ENCODE results near the gene PFAS.

PFAS gene

GRCh38 chr17:8294814-8295316 is 45.8 kb downstream of the PFAS start:
- DNase-seq (ENCODE audit: low read depth), result no peak

- no peak for DNase-seq (ENCODE audit: low read depth)
Measured at GRCh38 chr17:8300226-8300625, 51.1 kb downstream of the PFAS start.

GRCh38 chr17:8300627-8301242 is 51.6 kb downstream of the PFAS start:
- peak; percentile 21 for DNase-seq (ENCODE audit: low read depth)

GRCh38 chr17:8310601-8311123 is 61.6 kb downstream of the PFAS start:
- DNase-seq (ENCODE audit: low read depth), result no peak

GRCh38 chr17:8311131-8311790 is 62.2 kb downstream of the PFAS start:
- no peak for DNase-seq (ENCODE audit: low read depth)

- no peak for DNase-seq (ENCODE audit: low read depth)
Measured at GRCh38 chr17:8312251-8312650, 63.2 kb downstream of the PFAS start.

GRCh38 chr17:8312726-8313600 is 63.9 kb downstream of the PFAS start:
- no peak for DNase-seq (ENCODE audit: low read depth)

- no peak for DNase-seq (ENCODE audit: low read depth)
Measured at GRCh38 chr17:8314797-8315763, 66.0 kb downstream of the PFAS start.

- no peak for DNase-seq (ENCODE audit: low read depth)
Measured at GRCh38 chr17:8315764-8316217, 66.7 kb downstream of the PFAS start.

- DNase-seq (ENCODE audit: low read depth), result no peak
Measured at GRCh38 chr17:8318010-8318935, 69.2 kb downstream of the PFAS start.

Measured in stimulated activated CD8-positive, alpha-beta memory T cell treated with anti-CD3 and anti-CD28 coated beads, Interleukin-15, amount 100 ng/mL, for 1 hour (primary cell).